DMS79 (cell line): ENCODE data around the gene SLC36A3.

Experiments
- DNase-seq: peaks from one replicate; lab custom pipeline; 2025; lab: John Stamatoyannopoulos, UW

Gene SLC36A3

DNA sequence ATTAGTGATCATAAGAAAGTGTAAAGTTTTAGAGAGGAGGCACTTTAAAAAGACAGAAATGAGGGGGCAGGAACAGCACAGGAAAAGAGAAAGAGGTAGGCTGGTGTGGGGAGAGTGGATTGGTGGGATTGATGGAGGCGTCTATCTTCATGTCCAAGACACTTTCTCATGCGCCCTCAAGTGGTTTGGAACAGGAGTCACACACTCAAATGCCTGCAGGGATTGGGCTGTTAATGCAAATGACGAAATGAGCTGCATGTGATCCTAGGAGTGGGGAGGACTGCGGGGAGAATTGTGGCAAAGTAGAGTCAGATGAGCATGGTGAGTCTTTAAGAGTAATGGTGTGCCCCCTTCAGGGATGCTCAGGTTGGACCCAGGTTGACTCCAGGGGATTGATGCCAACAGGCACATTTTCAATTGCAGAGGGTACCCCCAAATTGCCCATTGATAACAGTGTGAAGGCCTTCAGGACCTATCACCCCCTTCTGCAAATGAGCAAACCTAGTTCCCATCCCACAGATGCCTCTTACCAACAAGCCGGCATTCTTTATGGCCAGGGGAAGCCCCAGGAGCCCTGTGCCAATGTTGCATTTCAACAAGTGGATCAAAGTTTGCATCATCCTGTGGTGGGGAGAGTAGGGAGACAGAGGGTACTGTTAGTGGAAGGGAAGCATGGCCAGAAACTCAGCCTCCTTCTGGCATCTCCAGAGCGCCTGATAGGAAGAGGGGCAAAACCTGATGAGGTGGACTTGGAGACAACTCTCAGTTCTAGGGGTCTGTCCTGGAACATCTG lies 5.3 kb downstream of the SLC36A3 start:
- DNase-seq: no peak

DNA sequence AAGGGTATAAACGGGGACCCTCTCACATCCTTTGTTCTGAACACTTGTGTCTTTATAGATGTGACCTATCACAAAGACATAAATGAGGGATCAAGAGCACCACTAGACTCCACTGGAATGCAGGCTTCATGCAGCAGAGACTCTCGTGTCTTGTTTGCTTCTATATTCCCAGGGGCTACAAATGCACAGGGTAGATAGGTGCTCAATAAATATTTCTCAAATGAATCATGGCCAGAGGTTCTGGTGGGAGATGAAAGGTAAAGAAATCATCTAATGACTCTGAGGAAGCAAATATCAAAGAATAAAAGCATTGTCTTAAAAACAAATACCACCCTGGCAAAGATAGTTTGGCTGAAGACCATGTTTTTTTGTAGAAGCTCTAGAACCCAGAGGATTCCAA lies 6.6 kb downstream of the SLC36A3 start:
- no peak for DNase-seq

DNA sequence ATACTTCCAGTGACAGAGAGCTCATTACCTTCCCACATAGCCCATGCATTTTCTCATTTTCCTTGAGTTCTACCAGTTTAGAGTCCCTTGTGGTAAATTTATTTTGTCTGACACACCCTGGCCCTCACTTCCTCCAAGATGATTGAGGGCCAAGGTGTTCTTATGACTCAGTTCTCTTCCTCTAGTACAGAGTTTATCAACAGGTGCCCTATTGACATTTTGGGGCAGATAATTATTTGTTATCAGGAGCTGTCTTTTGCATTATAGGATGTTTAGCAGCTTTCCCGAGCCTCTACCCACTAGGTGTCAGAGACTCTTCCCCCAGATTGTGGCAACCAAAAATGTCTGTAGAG lies 7.1 kb downstream of the SLC36A3 start:
- DNase-seq: no peak

DNA sequence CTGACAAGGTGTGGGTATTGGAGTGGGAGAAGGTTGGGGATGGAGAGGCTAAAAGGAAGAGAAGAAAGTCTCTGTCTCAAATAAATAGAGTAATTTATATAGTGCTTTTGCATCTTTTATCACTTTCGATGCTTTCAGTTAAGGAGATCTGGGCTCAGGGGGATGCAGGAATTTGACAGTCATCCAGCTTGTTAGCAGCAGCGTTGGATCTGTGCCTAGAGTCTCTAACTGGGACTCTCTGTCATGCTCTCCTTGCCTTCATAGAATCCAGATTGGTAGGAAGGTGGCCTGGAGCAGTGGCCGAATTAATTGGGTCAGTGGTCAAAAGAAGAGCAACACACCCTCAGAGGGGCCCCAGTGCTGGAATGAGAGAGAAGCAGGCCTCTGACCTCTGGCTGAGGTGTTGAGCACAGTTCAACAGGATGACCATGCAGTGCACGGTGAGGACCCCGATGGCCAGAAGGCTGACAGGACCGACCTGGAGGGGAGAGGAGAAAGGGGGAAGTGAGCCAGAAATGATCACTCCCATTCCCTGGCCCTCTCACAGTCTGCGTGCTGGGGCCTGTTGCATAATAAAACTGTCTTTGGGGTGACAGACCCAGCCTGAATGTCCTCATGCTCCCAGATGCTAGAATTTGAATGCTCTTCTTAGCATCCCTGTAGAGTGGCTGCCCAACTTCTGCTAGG lies 7.6 kb downstream of the SLC36A3 start:
- no peak for DNase-seq

DNA sequence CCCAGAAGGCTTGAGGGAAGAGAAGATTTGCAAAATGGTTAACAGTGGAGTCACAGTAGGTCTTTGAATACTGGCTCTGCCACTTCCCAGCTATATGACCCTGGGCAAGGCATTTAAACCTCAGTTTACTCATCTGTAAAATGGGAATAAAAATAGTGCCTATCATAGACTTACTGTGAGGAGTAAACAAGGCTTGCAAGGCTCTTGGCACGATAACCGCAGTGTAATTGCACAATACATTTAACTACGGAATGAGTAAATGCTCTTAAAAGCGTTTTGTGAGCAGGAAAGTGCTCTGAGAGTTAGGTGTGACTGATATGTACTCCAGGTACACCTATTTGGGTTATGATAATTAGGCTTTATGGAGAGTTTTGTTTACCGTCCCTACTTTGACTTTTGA lies 8.4 kb downstream of the SLC36A3 start:
- no peak for DNase-seq

DNA sequence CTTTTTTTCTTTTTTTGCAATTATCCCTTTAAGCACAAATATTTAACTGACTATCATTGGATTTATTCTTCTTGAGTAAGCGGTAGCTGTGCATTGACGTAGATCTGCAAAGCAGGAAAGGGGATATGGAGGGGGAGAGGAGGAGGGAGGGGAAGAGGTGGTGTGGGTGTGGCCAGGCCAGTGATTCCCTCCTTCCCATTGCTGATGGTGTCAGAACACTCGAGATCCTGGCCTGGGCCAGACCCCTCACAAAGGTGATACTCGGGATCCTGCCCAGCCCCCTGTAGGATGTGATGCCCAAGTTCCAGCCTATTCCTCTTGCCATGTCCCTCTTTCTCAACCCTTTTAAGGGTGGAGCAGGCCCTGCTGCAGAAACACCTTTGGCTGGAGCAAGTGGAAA lies 9.9 kb downstream of the SLC36A3 start:
- no peak for DNase-seq

DNA sequence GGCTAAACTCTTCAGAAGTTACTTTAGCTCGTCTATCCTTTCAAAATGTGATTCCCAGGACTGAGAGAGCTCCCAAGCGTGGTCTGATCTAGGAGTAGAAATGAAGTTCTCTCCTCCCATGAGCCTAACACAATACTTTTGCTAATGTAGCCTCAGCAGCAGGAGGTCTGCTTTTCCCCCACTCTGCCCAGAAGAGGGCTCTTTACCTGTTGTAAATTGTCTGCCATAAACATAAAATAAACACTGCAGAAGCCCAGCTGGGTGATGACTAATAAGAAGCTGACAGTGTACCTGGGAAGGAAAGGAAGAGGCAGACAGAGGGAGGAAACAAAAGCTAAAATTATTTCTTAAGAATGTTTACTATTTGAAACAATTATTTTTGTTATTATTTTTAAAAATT lies 15.4 kb downstream of the SLC36A3 start:
- DNase-seq: peak; percentile 9

DNA sequence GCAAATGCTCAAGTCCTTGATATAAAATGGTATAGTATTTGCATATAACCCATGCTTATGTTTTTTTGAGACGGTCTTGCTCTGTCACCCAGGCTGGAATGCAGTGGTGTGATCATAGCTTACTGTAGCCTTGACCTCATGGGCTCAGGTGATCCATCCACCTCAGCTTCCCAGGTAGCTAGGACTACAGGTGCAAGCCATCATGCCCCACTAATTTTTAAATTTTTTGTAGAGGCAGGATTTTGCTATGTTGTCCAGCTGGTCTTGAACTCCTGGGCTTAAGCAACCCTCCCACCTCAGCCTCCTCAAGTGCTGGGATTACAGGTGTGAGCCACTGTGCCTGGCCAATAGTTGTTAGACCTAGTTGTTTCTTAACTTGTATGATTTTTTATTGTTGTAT lies 17.3 kb downstream of the SLC36A3 start:
- DNase-seq: no peak

DNA sequence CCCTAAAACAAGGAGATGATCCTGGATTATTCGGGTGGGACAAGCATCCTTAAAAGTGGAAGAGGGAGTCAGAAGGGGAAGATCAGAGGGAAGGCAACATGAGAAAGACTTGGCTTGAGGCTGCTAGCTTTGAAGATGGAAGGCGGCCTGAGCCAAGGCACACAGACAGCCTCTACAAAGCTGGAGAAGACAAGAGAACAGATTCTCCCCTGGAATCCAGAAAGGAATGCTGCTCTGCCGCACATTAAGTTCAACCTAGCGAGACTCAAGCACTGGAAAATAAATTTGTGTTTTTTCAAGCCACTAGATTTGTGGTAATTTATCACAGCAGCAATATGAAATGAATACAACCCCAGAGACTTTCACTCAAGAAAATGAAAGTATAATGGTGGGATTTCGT lies 17.9 kb downstream of the SLC36A3 start:
- DNase-seq: no peak

DNA sequence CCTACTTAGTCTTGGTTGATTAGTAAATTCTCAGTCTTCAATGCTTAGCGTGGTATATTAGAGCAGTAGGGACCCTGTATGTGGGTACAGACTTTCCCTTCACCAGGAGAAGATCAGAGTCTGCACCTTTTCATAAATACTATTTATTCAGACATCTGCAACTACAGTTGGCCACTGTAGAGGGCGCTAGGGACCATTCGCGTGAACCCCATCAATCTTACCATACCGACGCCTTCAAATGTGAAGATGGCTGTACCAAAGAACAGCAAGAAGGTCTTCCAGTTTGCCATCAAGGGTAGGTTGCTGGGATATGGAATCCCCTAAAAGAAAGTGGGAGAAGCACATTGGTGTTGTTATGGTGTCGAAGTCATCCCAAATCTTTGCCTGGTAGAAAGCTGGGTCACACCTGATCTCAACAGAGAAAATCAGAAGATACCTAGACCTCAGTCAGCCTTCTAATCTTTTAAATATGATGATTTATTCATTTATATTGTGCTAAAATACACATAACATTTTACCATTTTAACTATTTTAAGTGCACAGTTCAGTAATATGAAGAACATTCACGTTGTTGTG lies 19.1 kb downstream of the SLC36A3 start:
- no peak for DNase-seq

DNA sequence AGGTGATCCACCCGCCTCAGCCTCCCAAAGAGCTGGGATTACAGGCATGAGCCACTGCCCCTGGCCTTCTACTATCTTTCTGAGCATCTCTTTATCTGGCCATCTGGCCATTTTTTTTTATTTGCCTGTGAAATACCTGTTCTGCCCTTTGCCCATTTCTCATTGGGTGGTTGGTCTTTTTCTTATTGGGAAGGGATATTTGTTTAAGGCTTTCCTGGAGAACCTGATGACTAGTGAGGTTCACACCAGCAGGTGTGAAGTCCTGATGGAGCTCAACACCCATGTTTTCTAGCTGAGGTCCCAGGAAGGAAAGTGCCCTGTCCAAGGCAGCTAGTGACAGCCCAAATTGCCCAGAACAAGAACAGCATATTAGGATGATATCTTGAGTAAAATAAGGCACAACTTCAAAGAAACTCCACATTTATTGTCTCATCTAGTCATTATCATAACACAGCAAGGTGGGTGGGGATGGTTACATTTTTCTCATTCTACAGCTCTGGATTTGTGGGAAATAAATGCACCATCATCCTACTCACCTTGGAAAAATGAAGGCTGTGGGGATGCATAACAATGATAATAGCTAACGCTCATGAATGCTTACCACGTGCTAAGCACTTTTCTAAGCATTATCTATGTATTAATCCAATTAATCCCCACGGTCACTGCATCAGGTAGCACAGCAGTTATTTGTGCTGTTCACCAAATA lies 20.3 kb downstream of the SLC36A3 start:
- DNase-seq: no peak

DNA sequence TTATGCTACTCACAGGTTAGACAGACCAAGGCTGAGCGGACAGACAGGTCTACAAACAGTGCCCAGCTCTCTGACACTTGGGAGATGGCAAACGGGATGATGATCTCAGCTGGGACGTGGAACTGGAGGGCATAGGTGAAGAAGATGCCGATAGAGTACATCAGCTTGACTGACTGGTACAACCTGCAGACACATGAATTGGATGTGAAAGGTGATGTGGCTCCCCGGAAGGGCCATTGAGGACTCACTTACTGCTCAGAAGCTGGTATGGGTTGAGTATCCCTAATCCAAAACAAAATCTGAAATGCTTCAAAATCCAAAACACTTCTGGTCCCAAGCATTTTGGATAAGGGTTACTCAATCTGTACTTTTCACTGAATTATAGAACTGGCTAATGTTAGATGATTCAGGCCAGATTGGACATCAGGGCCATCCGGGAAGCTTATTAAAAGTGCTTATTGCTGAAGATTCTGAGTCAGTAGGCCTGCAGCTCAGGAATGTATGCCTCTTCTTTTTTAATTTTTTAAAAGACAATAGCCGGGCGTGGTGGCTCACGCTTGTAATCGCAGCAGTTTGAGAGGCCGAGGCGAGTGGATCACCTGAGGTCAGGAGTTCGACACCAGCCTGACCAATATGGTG lies 22.4 kb downstream of the SLC36A3 start:
- DNase-seq: no peak

DNA sequence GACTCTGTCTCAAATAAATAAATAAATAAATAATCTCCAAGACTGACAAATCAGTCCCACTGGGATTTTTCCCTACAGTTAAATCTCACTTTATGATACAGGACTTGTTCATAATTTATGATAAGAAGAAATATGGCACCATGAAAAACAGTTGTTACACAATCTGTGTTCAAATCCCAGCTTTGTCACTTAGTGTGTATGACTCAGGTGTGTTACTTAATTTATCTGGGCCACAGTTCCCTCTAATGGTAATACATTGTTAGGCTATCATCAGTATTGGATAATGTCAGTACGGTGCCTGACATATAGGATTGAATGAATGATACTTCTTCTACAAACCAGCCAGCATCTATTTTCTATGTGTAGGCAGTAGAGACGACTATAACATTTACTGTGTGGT lies 23.1 kb downstream of the SLC36A3 start:
- DNase-seq: no peak

DNA sequence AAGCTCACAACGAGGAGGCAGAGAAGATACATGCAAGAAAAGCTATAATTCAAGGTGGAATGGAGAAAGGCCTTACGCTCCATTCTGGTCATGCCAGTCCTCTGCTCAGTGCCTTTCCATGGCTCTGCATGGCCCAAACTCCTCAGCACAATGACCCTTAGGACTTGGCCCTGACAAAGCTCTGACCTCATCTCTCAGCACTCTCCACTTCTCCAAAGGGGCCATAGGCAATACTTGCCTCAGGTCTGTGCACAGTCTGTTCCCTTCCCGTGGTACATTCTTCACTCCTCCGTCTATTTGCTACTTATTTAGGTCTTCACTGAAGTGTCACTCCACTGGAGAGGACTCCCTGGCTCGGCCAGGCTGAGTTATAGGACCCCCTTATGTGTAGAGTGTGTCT lies 24.7 kb downstream of the SLC36A3 start:
- no peak for DNase-seq

DNA sequence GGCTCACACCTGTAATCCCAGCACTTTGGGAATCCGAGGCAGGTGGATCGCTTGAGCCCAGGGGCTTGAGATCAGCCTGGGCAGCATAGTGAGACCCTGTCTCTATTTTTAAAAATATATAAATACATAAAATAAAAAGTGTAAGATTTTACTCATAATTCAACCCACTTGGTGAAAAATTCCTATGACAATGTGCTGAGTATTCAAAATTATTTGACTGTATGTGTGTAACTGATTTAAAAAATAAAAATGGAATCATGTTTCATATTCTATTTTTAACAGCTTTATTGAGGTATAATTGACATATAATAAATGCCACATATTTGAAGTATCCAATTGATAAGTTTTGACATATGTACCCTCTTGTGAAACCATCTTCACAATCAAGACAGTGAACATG lies 27.8 kb downstream of the SLC36A3 start:
- no peak for DNase-seq

DNA sequence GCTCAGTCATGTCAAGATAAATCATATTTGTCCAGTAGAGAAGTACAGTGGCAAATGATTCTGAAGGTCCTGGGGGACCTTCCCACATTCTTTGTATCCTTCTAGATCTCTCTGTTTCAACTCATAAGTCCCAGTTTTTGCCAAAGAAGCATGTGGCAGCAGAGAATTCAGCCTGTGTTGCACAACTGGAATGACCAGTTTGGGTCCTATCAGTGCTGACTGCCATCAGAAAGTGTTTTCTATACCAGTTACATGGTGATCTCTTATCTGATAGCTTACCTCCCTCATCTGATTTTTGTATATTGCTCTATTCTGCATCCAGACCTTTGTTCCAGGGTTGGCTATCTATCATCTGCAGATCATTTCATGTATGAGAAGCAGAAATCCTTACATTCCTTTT lies 28.9 kb downstream of the SLC36A3 start:
- no peak for DNase-seq

DNA sequence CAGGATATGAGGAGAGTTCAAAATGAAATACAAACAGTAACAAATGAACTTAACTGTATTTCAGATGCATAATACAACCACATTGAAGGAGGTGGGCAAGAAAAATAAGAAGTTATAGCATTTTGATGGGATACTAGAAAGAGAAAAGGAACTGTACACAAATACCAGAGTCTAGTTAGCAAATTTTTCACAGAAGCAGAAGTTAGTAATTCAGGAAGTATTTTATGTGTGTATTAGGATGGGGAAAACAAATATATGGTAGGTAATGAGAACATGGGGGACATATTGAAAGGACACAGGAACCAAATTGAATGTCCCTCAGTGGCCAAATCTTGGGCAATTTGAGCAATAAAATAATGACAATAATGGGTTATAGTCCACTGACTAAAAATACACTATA lies 32.2 kb downstream of the SLC36A3 start:
- DNase-seq: no peak

DNA sequence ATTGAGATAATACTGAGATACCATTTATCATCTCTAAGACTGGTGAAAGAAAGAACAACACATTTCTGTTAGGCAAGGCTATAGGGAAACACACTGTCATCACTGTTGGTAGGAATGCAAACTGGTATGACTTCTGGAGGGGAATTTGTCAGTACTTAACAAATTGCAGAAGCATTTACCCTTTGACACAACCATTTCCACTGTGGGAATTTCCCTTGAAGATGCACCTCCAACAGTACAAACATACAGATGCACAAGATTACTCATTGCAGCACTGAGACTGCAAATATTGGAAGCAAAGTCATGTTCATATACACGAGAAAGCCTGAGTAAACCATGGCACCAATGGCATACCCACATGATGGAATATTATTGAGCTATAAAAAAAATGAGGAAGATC lies 33.0 kb downstream of the SLC36A3 start:
- DNase-seq: no peak

DNA sequence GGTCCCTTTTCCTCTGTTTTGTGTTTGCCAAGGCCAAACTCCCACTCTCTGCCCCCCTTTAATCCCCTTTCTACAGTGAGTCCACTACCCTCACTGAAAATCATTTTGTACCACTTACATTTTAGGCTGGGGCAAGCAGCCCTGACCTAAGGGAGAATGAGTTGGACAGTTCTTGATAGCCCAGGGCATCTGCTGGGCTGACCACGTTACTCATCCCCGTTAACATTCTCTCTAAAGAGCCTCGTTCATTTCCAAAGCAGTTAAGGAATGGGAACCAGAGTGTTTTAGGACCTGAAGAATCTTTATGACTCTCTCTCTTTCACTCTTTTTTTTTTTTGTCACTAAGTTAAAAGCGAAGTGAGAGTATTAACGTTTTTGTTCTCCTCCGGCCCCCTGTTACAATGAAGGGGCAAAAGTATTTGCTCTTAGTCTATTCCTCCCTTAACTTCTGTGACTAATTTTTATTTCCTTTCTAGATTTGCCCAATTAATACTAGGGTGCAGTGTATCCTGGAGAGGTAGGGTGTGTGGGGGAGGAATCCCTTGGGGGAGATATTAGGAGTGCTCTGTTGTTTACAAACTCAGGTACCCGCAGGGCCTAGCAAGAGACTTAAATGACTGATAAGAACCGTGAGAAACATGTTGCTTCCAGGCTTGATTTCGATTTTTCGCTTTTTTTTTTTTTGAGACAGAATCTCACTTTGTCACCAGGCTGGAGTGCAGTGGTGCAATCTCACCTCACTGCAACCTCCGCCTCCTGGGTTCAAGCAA lies 35.9 kb downstream of the SLC36A3 start:
- no peak for DNase-seq

DNA sequence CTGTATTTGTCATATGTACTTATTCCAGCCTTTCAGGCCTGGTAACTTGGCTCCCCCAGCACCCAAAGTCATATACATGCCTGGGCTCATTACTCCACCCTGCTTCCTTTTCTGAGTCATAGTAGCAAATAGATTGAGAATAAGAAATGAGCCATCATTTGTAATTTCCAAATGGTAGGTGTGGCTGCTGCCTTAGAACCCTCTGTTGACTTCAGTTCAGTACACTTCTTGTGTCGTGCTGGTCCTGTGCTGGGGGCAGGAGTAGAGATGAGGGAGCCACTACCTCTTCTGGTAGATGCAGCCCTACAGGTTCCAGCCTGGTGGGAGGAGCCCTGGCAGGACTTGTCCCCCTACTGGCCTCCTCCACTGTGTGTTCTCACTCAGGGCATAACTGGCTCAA lies 39.5 kb downstream of the SLC36A3 start:
- DNase-seq: no peak

DNA sequence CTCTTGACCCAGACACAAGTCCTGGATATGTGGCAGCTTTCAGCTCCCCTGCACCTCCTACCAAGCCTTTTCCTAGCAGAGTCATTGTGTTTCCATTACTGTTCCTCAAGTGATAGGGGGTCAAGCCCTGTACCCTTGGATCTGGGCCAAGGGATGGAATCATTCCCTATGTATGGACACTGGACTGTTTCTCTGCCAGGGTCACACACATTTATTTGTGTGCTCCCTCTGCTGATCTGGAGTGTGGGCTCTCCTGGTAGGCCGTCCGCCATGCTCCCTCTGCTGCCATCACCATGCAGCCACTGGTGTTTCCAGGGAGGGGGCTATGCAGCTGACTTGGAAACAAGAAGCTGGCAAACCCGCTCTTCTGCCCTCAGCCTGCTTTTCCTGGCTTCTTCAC lies 41.0 kb downstream of the SLC36A3 start:
- no peak for DNase-seq

DNA sequence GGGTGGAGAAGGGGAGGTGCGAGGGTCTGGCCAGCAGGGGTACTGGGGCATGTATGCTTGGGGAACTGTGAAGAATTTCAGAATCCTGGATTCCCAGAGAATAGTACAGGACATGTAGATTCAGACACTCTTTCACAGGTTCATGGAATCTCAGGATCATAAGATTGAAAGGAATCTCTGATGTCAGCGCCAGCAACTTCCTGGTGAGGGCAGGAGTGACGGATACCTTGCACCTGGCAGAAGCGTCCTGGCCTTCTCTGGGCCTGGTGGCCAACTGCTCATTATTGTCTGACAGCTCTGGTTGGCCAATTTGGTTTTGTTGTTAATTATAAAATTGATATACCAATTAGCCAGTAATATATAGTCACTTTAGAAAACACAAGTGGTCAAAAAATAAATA lies 43.6 kb downstream of the SLC36A3 start:
- no peak for DNase-seq
